Measurements from ENCODE around the gene PDE6B. TPM values are rescaled to one million over a fixed set of nuclear protein-coding genes. Genes with fewer than 3 reads are reported as not detected.

The PDE6B gene
- total and polyA plus RNA-seq, 2 experiments from 2014 or later, result 3.4 to 5.0 TPM

DNA sequence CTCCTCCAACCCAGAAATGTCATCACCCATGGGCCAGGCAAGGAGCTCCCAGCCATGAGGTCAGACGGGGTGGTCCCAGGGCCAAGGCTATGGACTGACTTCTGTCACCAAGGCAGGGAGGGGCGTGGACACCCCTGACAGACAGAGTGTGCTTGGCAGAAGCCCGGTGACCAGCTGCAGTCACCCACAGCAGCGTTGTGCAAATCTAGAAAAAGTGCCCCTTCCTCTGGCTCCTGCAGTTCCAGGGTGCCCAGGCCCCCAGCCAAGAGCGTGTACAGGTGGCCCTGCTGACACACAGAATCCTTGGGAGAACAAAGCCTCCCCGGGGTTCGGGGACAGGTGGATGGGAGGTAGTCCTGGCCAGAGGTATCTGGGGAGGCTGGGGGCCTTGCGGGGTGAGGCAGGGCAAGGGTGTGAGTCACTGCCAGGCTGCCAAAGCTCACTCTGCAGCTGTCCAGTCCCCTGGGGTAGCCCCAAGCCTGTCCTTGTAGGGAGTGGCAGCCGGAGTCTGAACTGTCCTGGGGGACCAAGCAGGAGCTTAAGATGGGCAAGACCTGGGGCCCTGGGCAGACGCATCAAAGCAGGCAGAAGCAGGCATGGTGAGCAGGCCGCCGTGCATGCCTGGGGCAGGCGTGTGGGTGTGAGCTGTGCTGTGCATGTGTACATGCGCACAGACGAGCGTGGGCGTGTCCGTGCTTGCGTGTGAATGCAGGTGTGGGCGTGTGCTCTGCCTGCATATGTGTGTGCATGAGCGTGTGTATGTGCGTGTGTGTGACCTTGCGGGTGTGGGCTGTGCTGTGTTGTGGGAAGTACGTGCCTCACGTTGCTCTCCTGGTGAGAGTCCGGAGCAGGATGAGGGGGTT, 52.3 kb downstream of the PDE6B start:
- Histone ChIP-seq H3K36me3 (ENCODE audit: insufficient read depth) (0 out of 2 replicates have a peak, but pooled peaks cover 6% of the 10 kb centered on the region), H3K79me2 (replicated peaks; ENCODE audit: insufficient read depth) (peaks cover 11% of the 10 kb centered on the region), H3K4me2 (no peak overlapping the region), H3K9me2 (ENCODE audit: insufficient read depth) (no peaks in the 10 kb centered on the region), H3K27ac (ENCODE audit: low read depth) (no peak overlapping the region), H2AFZ (no peak overlapping the region), H3K27me3 (ENCODE audit: insufficient read depth) (no peaks in the 10 kb centered on the region), H3F3A (replicated peaks; ENCODE audit: low read depth) (peaks cover 8% of the 10 kb centered on the region; the same call in 1 of the 2 replicates), H4K20me1 (replicated peaks; ENCODE audit: insufficient read depth) (no peaks in the 10 kb centered on the region), H3K4me3 (no peak overlapping the region), H3K4me1 (ENCODE audit: insufficient read depth) (peaks cover 6% of the 10 kb centered on the region)
- Mint-ChIP-seq H3K9me3 (peaks cover 3% of the 10 kb centered on the region; the same call in 1 of the 3 replicates), H3K27ac (no peak overlapping the region), H3K4me1 (peaks cover 9% of the 10 kb centered on the region), H3K4me3 (peak overlapping the region; percentile 9; the same call in 1 of the 3 replicates), H3K36me3 (ENCODE audit: low read depth) (peaks cover 10% of the 10 kb centered on the region), H3K27me3 (ENCODE audit: insufficient read depth, low read depth, poor library complexity) (peaks cover 21% of the 10 kb centered on the region)
- DNase-seq (ENCODE audit: low spot score) (no peak), ATAC-seq (no peak)
- TF ChIP-seq JUNB (IDR thresholded peaks at IDR 0.05; ENCODE audit: unreplicated experiment), result no peak
- no peak for TF ChIP-seq NANOG (IDR thresholded peaks at IDR 0.05; ENCODE audit: borderline replicate concordance)
- no peak for TF ChIP-seq ETS1 (IDR thresholded peaks at IDR 0.05)

- peaks cover 17% of the 10 kb centered on the region for H3K27me3 Mint-ChIP-seq (ENCODE audit: insufficient read depth, low read depth, poor library complexity)
- Histone ChIP-seq H2AFZ (no peak overlapping the region), H3K27ac (ENCODE audit: low read depth) (no peak overlapping the region), H3K4me1 (ENCODE audit: insufficient read depth) (no peaks in the 10 kb centered on the region; the same call in 1 of the 2 replicates), H3K4me2 (no peak overlapping the region), H3K36me3 (ENCODE audit: insufficient read depth) (no peaks in the 10 kb centered on the region), H3K9me2 (ENCODE audit: insufficient read depth) (no peaks in the 10 kb centered on the region), H4K20me1 (replicated peaks; ENCODE audit: insufficient read depth) (no peaks in the 10 kb centered on the region), H3F3A (replicated peaks; ENCODE audit: low read depth) (peaks cover 13% of the 10 kb centered on the region), H3K4me3 (no peak overlapping the region), H3K27me3 (ENCODE audit: insufficient read depth) (no peaks in the 10 kb centered on the region), H3K79me2 (replicated peaks; ENCODE audit: insufficient read depth) (peaks cover 3% of the 10 kb centered on the region)
- ATAC-seq, result no peak
- H3K36me3 Mint-ChIP-seq (ENCODE audit: low read depth), result peaks cover 2% of the 10 kb centered on the region
- no peak overlapping the region for H3K4me3 Mint-ChIP-seq
- peaks cover 4% of the 10 kb centered on the region for H3K4me1 Mint-ChIP-seq
- peaks cover 3% of the 10 kb centered on the region; the same call in 1 of the 3 replicates for H3K9me3 Mint-ChIP-seq
- H3K27ac Mint-ChIP-seq, result no peak overlapping the region
- DNase-seq (ENCODE audit: low spot score), result no peak
- no peak for TF ChIP-seq NANOG (IDR thresholded peaks at IDR 0.05; ENCODE audit: borderline replicate concordance)
- no peak for TF ChIP-seq STAT1 (IDR thresholded peaks at IDR 0.05; ENCODE audit: unreplicated experiment)
- no peak for TF ChIP-seq POLR2AphosphoS5 (IDR thresholded peaks at IDR 0.05; ENCODE audit: low read depth)
- TF ChIP-seq, protein P1, sequence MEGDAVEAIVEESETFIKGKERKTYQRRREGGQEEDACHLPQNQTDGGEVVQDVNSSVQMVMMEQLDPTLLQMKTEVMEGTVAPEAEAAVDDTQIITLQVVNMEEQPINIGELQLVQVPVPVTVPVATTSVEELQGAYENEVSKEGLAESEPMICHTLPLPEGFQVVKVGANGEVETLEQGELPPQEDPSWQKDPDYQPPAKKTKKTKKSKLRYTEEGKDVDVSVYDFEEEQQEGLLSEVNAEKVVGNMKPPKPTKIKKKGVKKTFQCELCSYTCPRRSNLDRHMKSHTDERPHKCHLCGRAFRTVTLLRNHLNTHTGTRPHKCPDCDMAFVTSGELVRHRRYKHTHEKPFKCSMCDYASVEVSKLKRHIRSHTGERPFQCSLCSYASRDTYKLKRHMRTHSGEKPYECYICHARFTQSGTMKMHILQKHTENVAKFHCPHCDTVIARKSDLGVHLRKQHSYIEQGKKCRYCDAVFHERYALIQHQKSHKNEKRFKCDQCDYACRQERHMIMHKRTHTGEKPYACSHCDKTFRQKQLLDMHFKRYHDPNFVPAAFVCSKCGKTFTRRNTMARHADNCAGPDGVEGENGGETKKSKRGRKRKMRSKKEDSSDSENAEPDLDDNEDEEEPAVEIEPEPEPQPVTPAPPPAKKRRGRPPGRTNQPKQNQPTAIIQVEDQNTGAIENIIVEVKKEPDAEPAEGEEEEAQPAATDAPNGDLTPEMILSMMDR (conservative IDR thresholded peaks at IDR 0.05; ENCODE audit: low read depth in 2 of 2), result no peak
- TF ChIP-seq ZNF331 (CRISPR knock-in tag; IDR thresholded peaks at IDR 0.05; ENCODE audit: low read depth), result no peak
- no peak for TF ChIP-seq ZNF114 (CRISPR knock-in tag; IDR thresholded peaks at IDR 0.05)
- TF ChIP-seq EZH2 (IDR thresholded peaks at IDR 0.05; ENCODE audit: low read depth, unreplicated experiment), result no peak
- TF ChIP-seq CREB1 (CRISPR knock-in tag; IDR thresholded peaks at IDR 0.05; ENCODE audit: low read depth), result no peak
- TF ChIP-seq EZH2phosphoT487 (IDR thresholded peaks at IDR 0.05; ENCODE audit: unreplicated experiment), result no peak
- no peak for TF ChIP-seq JUNB (IDR thresholded peaks at IDR 0.05; ENCODE audit: unreplicated experiment)
Observed at GRCh38 chr4:678331-679103, 53.1 kb downstream of the PDE6B start.

All from GM23338 (cell line).